Measurements from ENCODE around the gene PLEKHA8. TPM values are rescaled to one million over a fixed set of nuclear protein-coding genes. Genes with fewer than 3 reads are reported as not detected.
A peak's percentile ranks its signal among the peaks of the same experiment; 100 is the strongest.

Gene PLEKHA8
- total RNA-seq, 1 donor from 2014 or later = 3.4 TPM

DNA sequence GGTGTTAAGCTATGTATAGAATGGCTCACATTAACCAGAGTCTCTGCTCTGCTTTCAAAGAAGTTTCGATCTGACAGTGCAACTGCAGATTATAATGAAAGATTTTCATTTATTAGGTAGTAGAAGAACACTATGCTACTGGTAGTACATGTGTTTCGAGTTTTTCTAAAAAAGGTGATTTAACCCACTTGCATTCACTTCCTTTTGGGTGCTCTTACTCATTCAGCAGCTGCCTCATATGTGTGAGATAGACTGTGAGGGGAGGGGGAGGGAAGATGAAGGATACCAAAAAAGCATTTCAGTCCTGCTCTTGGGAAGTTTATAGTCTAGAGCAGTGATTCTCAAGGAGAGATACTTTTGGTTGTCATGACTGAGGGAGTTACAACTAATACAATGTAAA is 20.4 kb downstream of the PLEKHA8 start:
- intact Hi-C loops (cut with micrococcal nuclease) = no loop called here
- ATAC-seq = no peak
- DNase-seq = no peak

DNA sequence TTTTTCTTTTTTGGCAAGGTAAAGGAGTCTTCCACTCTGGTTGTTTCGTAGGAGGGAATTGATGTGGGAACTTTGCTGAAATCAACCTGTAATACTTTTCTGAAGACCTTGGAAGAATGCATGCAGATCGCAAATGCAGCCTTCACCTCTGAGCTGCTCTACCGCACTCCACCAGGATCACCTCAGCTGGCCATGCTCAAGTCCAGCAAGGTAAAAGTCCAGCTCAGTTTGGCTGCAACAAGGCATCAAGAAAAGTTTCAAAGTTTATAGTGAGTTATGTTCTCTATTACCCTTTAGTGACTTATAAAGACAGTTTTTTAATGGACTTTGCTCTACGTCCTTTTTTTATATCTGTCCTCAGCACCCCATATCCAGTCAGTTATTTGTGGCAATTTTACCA is 21.0 kb downstream of the PLEKHA8 start:
- ATAC-seq (no peak), DNase-seq (no peak)
- intact Hi-C loops (cut with micrococcal nuclease) = no loop called here

DNA sequence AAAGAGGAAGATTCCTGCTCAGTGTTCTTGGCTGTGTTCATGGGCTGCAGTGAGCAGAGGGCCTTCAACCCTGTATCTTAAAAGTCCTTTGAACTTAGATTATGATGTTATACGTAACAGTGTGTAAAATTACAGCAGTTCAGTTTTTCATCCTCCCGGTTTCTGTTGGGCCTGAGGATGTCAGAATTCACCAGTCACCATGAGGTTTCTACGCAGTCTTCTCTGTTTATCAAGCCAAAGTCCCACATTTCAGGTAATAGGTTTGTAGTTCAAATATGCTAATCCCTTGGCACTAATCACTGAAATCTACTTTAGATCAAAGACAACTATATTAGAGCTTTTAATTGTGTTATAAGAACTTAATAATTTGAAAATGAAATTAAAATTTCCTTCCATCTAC is 24.9 kb downstream of the PLEKHA8 start:
- intact Hi-C loops (cut with micrococcal nuclease) = no loop called here

DNA sequence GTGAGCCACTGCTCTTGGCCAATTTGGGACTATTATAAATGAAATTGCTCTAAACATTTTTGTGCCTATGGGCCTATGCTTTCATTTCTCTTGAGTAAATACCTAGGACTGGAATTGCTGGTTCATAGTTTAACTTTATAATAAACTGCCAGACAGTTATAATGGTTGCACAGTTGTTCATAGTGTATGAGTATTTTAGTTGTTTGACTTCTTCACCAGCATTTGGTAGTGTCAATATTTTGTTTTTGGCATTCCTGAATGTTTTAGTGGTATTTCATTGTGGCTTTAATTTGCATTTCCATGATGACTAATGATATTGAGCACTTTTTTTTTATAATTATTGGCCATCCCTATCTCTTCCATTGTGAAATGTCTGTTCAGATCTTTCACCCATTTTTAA is 29.5 kb downstream of the PLEKHA8 start:
- no peak for DNase-seq
- no peak for ATAC-seq
- intact Hi-C loops (cut with micrococcal nuclease) = no loop called here

More for the DNA sequence above, 24.9 kb downstream of the PLEKHA8 start:
- no peak for ATAC-seq
- DNase-seq = no peak

DNA sequence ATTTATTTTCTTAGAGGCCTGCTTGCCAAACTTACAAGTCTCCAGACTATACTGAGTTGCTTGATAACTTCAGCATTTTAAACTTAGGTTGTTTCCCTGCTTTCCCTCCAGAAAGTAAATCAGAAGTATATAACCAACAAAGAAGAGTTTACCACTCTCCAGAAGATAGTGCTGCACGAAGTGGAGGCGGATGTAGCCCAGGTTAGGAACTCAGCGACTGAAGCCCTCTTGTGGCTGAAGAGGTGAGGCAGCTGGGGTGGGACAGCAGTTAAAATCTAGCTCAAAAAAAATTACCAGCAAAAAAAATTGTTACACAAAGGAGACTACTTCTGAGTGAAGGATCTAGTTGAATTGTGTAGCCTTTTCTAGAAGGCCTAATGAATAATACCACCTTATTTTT is 33.6 kb downstream of the PLEKHA8 start:
- intact Hi-C loops (cut with micrococcal nuclease) = loop anchor here (10.0 kb wide), 1 partner anchor 307 kb away; no protein-coding TSS in a partner anchor
- peak; percentile 33 for DNase-seq
- ATAC-seq = peak; percentile 88

DNA sequence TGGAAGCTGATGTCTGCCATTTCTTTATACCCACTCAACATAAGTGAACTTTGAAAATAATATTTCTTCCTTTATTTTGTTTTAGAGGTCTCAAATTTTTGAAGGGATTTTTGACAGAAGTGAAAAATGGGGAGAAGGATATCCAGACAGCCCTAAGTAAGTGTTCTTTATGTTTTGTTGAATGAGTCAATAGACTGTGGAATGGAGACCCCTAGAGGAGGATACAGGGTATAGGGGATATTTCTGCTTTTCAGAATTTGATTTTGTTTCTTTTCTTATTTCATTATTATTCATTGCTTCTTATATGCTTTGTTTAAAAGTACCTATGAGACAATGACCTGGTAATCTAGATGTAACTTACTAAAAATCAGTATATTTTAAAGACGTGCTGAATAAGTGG is 34.4 kb downstream of the PLEKHA8 start:
- intact Hi-C loops (cut with micrococcal nuclease) = loop anchor here (10.0 kb wide), 1 partner anchor 308 kb away; no protein-coding TSS in a partner anchor
- peak; percentile 80 for ATAC-seq
- no peak for DNase-seq

DNA sequence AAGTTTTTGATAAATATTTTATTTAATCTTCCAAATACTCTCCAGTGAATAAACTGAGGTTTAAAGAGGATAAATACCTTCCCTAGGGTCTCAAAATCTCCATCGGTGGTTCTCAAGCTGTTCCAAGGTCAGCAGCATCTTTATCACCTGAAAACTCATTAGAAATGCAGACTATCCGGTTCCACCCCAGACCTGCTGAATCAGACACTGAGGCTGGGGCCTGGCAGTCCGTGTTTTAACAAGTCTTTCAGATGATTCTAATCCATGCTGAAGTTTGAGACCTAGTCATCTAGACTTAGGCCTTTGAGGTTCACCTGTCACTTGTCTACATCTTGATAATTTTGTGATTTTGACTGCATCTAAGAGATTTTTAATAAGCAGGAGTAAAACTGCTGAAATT is 37.5 kb downstream of the PLEKHA8 start:
- intact Hi-C loops (cut with micrococcal nuclease) = loop anchor here (10.0 kb wide), 1 partner anchor 311 kb away; no protein-coding TSS in a partner anchor
- ATAC-seq (no peak), DNase-seq (no peak)

DNA sequence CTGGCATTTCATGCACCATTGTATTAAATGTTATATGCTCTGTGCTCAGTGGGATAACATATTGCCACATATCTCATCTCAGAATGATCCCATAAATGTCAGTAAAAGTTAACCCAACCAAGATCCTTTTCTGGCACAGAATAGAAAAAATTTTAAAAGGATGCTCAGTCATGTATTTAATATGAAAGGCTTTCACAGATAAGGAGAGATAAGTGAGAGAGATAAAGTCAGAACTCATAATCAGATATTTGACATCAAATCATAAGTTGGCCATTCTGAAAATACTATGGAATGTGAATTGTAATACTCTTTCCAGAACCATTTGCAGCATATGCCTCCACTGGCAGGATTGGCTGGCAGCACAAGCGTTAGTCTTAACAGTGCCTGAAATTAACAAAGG is 38.5 kb downstream of the PLEKHA8 start:
- ATAC-seq (no peak), DNase-seq (no peak)
- intact Hi-C loops (cut with micrococcal nuclease) = loop anchor here (10.0 kb wide), 1 partner anchor 312 kb away; no protein-coding TSS in a partner anchor

DNA sequence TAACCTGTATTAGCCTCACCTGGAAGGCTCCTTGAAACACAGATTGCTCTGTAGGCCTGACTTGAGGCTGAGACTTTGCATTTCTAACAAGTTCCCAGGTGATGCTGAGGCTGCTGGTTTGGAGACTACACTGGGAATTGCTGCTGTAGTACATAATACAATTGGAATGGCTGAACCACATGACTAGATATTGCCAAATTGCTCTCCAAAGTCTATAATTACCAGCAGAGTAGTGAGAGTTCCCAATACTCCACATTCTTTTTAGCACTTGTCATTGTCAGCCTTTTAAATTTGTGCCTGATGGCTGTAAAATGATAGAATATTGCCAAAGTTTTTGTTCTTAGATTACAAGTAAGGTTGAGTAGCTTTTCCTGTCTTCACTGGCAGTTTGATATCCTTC is 39.9 kb downstream of the PLEKHA8 start:
- intact Hi-C loops (cut with micrococcal nuclease) = loop anchor here (10.0 kb wide), 1 partner anchor 313 kb away; no protein-coding TSS in a partner anchor
- ATAC-seq (peak; percentile 84), DNase-seq (no peak)

DNA sequence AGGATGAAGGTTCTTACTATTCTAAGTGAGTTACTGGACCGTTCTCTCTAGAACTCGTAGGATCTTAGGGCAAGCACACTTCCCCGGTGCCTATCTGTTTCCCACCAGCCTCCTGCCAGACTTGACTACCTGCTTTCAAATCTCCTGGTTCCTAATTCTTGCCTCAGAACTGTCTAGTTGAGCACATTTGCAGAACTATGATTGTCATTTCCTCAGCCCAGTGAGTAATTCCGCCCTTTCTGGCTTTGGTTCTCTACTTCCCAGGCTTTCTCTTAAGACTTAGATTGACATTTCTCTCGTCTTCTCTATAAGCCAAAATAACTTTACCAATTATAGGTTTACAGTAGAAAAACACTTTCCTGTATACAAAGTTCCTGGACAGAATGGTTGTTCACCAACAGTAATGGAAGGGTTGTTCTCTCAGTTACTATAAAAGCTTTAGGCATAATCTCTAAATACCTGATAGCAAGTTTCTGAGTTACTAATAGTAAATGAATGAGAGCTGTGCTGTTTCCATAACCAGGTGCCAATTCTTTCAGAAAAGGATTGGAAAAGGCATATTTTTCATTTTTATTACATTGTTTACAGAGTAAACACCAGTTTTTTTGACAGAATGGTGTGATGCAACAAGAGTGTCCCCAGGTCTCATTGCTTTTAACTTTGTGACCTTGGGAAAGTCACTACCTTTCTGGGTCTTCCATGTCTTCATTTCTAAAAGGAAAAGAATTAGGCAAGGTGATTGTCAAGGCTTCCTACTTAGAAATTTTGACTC is 41.1 kb downstream of the PLEKHA8 start:
- intact Hi-C loops (cut with micrococcal nuclease) = loop anchor here (10.0 kb wide), 1 partner anchor 314 kb away; no protein-coding TSS in a partner anchor
- no peak for DNase-seq
- ATAC-seq = no peak

DNA sequence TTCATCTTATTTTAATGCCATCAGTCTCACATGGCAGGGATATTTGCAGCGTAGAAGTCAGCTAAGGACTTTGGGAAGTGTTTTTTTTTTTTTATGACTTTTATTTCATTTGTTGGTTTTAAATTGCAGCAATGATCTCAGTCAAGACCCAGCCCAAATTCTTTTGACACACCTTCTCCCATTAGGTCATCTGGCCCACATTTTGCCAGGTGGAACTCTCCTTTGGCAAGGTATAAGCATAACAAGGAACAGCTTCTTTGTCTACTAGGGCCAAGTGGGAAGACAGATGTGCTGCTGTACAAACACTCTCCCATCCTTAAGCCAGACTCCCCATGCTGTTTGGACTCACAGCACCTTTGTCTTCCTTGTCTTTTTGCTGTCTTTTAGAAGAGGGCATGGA is 41.8 kb downstream of the PLEKHA8 start:
- intact Hi-C loops (cut with micrococcal nuclease) = no loop called here
- ATAC-seq (no peak), DNase-seq (no peak)

DNA sequence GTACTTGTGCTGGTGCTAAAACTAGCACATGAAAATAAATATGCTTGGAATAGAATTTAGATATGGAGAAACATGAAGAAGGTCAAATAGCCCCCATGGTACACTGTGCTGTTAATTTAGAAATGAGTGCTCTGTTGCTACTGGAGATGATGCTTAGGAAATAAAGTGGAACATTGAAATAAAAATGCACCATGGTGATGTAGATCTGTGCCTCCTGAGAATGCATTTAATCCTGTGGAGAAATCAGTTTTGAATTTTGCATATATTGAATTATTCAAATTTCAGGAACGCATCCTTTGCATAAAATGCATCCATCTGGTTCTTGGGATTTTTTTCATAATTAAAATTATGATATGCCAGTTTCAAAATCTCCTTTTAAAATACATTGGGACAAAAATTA is 44.5 kb downstream of the PLEKHA8 start:
- DNase-seq (no peak), ATAC-seq (no peak)
- intact Hi-C loops (cut with micrococcal nuclease) = no loop called here

DNA sequence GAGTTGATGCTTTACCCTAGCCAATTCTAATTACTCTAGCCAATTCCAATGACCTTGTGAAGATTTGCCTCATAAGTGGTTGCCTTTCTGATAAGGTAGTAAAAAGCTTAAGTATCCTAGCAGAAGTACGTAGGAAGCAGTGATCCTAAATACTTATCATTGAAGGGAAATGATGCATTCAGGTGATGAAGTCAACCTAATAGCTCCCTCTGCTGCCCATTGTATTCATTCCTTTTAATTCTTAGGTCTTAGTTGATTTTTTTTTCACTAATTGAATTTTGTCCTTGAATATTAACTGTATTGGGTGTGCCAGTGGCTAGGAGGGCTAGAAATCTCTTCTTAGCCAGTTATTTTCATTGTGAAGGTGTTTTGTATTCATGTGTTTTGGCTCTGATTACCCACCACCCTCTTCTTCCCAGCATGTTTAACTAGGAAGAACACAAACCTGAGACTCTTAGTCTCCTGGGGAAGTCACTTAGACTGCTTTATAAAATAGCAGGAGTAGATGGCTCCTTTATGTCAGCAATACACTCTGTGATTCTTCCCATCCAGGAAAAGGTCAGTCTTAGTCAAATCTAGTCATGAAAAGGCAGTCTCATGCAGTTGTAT is 46.3 kb downstream of the PLEKHA8 start:
- ATAC-seq (no peak), DNase-seq (no peak)
- intact Hi-C loops (cut with micrococcal nuclease) = no loop called here

DNA sequence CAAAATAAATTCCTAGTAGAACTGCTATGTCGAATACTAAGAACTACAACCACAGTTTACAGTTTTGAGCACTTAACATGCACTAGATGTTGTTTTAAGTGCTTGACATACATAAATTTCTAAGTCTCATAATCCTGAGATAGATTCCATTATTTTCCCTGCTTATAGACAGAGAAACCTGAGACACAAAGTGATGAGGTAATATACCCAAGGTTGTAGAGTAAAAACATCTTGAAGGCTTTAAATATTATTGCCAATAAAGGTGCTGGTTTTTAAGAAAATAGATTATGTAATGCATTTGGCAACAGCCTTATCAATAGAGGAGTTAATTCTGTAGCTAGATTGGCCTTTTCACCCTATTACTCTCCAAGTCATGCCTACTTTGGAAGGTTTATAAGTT is 48.2 kb downstream of the PLEKHA8 start:
- intact Hi-C loops (cut with micrococcal nuclease) = no loop called here

DNA sequence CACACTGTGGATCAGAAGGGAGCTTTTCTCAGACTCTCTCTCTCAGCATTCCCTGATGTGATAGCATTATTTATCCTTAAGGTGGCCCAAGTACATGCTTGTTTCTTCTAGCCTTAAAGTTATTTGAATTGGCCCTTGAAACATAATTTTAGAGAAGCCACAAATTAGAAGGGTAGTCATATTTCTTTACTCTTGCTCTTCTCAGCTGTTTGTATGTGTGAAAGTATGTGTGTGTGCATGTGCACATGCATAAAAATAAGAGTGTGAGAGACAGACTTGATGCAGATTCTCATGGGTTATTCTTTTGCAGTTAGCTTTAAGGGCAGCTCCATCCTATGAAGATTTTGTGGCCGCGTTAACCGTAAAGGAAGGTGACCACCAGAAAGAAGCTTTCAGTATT is 50.1 kb downstream of the PLEKHA8 start:
- intact Hi-C loops (cut with micrococcal nuclease) = no loop called here
- ATAC-seq = no peak

More for the DNA sequence above, 48.2 kb downstream of the PLEKHA8 start:
- no peak for ATAC-seq
- no peak for DNase-seq

DNA sequence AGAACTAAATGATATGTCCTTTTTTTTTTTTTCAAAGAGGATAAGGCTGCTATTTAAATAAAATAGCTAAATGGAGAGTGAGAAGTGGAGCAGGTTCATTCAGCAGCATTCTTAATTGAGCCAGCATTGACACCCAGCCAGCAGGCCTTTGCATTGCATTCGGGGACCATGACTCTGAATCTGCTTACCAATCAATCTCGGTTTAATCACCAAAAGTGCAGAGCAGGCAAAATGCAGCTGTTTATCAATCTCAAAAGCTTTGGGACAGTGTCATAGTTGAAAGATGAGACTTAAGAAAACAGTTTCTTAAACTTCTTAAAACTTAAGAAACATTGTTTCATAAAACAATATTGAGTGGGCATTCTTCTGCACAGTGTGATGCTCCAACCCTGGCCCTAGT is 51.7 kb downstream of the PLEKHA8 start:
- ATAC-seq (no peak), DNase-seq (no peak)
- intact Hi-C loops (cut with micrococcal nuclease) = no loop called here

More for the DNA sequence above, 50.1 kb downstream of the PLEKHA8 start:
- DNase-seq = no peak

DNA sequence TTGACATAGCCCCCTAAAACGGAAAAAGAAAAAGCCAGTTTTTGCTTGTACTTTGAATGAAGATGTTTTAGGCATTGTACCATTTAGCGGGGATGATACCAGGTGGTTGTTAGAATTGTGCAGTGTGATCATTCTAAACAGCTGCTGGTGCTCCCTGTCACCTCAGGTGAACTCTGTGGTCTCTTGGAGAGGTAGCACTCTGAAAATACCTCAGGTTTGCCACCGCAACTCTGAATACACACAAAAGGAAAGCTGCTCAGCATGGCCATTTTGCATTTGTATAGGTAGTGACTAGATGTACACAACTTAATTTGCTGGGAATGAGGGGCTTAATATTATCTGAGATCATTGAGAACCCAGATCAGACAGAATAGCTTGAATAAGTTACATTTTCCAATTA is 52.6 kb downstream of the PLEKHA8 start:
- intact Hi-C loops (cut with micrococcal nuclease) = no loop called here
- DNase-seq = no peak
- ATAC-seq = no peak

DNA sequence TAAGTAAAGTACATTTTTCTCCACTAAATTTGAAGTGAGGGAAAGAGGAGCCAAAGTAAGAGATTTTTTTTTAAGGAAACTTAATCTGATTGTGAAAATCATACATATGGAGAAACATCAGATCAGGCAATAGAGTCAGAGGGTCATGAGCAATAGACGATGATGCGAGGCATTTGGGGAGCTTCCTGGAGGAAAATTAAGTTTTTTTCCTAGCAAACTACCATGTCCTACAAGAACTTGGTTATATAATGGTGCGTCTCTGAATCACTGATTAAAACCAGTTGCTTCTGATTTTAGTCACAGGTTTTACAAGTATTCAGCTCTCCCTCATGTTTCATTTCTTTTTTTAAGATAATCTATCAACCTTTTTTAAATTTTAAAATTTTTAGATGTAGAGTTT is 54.5 kb downstream of the PLEKHA8 start:
- ATAC-seq (no peak), DNase-seq (no peak)
- intact Hi-C loops (cut with micrococcal nuclease) = no loop called here

DNA sequence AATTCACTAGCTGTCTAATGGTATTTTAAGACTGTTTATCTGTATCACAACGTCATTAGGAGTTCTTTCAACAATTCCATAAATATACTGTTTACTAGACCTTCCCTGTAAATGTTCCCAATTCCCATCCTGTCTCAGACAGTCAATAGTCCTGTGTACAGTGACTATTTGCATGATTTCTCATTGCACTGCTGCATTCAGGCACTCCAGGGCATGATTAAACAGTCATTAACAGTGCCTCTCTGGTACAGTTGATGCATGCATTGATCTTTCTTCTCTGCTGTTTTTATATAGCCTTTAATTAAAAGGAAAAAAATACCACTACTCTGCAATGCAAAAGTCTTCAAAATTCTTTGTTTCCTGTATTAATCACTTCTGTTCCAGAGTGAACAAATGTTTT is 55.1 kb downstream of the PLEKHA8 start:
- DNase-seq = no peak
- intact Hi-C loops (cut with micrococcal nuclease) = no loop called here
- ATAC-seq = no peak

DNA sequence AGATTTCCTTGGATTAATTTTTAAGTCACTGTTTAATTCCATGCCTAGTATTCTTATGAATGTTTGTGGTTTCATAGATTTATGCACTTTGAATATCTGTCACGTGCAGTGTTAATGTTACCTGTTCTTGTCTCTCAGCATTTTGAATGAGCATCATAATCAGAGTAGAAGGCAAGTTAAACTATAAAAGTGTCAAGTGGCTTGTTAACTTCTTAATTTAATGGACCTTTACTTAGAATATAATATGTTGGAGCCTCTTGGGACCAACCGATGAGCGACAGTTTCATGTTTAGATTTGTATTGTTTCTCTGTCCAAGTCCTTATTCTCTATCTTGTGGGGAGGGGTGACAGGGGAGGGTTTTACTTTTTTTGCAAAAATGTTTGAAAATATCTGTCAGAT is 56.0 kb downstream of the PLEKHA8 start:
- DNase-seq (no peak), ATAC-seq (no peak)
- intact Hi-C loops (cut with micrococcal nuclease) = no loop called here

DNA sequence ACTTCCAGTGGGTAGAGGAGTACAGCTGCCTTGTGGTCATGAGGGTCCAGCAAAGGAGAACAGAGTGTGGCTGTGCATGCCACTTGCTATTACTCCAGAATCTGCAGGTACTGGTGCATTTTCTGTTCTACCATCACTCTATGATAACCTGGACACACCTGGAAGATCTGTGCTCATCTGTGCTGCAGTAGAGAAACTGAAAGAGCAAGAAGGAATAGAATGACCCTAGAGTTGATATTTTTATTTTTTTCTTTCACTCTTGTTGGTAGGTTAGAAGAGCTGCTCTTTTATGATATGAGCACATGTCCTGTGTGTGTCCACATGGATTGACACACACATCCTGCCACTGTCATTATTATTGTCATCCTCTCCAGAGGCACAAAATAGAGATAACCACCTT is 58.3 kb downstream of the PLEKHA8 start:
- intact Hi-C loops (cut with micrococcal nuclease) = no loop called here
- DNase-seq = no peak
- no peak for ATAC-seq
